Stimulated activated CD4-positive, alpha-beta T cell treated with anti-CD3 and anti-CD28 coated beads, Interleukin-1b, Interleukin-23, amount 100 ng/mL, for 48 hours (primary cell): ENCODE data around the gene PIK3R1.

ENCODE experiments used
- DNase-seq: peaks from one replicate; pipeline ENCODE4 v3.0.0-alpha.2; 2020

Gene PIK3R1

DNA sequence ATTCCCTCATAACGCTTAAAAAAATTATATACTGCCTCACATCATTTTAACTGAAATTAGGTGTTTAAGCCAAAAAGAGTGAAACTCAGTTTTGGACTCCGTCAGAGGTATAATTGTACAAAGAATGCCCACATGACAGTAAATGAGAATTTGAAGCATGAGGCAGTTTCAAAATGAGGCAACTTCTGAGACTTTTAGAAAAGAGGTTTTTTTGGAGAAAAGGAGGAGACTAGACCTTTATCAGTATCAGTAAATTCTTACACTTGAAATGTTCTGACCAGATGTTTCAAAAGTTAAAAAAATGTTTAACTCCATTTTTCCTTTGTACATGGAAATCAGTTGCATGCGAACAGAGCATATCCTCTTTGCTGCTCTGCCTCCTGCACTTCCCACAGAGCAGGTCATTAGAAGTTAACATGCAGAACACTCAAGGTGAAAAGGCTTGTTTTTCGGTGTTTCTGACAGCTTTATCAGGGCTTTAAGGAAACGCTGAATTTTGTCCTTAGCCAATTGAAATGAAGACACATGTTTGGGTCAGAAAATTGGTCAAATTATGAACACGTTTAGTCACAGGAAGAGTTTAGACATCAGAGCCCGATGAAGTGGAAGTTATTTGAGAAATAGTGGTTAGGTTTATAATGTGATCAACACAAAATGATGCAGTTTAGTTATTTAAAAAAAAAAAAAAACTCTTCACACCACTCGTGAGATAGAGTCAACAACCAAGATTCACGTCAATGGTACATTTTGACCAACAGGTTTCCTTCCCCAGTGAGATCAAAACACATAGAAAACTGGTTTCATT lies 59.5 kb downstream of the PIK3R1 start:
- DNase-seq, result no peak

DNA sequence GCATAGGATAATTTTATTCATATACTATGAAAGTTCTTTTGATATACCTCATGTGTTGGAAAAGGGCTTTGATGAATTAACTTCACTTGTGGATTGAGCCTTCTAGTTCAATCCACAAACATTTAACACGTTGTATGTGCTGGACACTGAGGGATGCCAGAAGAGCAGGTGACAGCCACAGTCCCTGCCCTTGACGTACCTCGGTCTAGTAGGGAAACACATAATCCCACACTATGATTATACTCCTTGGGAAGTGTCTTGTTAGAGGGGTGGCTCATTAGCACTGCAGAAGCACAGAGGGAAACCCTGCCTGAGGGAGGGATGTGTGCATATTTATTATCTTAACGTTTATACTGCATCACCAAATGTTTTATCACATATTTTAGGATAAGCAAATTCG lies 61.2 kb downstream of the PIK3R1 start:
- no peak for DNase-seq

DNA sequence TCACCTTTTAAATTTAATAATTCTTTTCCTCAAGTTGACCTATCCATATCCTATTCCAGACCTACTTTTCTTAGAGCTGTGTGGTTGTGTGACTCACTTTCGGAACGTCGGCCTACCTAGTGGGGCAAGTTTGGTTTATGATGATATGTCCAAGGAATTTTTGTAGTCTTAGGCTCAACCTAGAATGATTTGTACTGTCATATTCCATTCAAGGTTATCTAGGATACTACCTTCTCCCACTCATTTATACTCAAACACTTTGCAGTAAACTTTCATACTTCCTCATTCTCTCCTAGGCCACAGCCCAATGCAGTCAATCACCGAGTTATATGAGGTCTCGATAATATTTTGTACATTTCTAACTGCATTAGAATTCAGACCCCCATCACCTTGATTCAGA lies 61.9 kb downstream of the PIK3R1 start:
- DNase-seq, result no peak

DNA sequence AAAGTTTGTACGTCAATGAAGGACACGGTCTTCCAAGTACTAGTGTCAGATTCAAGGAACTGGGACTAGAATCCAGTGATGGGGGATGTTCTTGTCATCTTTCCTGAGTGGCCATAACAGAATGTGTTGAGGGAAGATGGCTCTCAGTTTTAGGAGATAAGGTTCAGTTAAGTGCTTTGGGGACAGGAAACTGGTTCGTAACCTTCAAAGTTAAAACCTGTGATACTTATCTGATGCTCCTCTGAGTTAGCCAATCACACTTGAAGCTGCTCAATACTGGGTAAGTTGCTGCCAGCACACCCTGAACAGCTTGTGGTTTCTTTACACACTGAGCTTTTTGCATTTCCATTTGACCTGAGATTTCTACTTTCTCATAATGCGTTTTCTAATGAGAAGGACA lies 64.4 kb downstream of the PIK3R1 start:
- DNase-seq, result peak; percentile 47

DNA sequence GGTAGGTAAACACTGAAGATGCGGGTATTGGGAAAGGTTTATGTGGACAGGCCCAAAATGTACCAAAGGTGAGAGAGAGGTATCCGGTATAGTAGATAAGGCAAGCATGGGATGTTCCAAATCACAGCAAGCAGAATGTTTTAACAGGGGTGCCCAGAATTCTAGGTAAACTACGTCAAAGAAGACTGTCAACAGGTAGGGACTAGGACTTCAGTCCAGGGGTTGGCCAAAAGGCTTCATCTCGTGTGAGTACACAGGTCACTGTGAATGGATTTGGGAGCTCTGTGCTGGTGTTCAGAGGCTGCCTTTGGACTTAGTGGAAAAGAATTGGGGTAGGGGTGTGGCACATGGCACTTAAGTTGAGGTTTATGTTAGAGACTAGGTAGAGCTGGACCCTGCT lies 66.4 kb downstream of the PIK3R1 start:
- DNase-seq, result no peak

DNA sequence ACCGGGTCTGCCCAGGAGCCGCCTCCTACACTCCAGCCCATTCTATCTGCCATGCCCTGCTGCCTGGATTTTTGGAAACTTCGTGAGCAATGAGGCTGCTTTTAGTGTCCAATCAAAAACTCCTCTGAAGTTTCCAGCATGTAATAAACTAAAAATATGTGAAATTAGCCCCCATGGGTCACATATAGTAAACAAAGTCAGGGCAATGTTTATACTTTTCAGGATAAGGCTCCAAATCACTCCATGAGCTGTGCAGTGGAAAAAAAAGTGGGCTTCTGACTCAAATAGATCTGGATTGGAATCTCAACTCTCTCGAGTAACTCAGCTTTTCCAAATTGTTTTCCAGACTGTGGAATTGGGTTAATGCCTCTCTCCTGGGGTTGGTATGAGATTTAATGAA lies 68.2 kb downstream of the PIK3R1 start:
- DNase-seq, result no peak

DNA sequence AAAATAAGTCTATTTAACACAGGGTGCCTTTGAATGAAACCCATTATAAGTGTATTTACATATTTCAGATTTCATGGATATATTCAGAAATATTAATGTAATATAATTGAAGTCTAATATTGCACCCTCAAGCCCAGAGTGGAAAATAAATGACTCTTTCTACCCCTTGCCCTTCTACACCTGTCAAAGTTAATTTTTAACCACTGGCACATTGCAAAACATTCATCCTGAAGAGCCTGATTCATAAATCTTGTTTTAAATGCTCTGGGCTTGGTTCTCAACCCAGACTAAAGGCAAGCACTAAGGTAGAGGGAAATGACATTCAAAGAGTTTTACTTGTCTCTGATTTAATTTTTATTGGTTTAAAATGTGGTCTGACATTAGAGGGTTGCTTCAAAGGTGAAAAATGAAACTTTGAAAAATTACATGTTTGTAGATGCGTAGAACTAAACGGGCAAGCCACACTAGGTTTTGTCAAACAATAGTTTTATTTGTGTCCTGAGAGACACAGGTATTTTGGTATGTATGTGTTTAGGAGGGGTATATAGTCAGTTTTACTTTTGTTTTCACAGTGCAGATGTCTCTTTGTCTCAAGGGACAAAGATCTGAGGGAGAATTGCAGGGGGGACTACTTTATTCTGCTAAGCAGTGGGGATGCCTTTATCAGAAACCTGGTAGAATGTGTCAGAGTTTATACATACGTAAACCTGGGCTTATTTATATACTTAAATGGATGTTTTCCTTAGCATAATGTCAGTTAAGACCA lies 69.7 kb downstream of the PIK3R1 start:
- DNase-seq, result no peak

DNA sequence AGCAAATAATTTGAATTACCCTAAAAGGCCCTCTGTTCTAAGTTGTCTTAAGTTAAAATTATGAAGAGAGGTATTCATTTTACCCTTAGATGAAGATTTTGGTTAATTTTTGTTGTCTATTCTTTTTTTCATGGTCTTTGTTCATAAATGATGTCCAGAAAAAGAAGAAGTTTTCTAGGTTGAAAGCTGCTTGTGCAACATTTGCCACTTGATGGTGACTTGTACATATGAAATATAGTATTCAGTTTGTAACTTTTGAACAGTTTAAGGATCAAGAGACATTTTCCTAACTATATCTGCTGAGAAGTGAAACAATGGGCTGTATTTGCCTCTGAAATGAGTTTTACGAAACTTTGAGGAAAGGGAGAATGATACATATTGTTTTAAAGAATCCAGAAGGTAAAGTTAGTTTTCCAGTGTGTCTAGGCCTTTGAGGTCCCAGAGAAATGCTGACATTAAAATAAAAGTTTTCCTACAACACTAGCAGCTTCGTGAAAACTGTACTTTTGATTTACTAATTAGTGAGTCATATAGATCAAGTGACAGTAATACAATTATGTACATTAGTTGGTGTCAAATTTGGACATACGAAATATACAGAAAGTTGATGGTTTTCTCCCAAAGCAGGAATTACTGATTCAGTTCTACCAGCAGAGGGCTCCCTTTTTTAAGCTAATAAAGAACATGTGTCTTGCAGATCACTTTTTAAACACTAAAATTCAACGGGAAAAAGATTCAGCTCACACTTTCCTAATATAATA lies 70.5 kb downstream of the PIK3R1 start:
- DNase-seq, result no peak

DNA sequence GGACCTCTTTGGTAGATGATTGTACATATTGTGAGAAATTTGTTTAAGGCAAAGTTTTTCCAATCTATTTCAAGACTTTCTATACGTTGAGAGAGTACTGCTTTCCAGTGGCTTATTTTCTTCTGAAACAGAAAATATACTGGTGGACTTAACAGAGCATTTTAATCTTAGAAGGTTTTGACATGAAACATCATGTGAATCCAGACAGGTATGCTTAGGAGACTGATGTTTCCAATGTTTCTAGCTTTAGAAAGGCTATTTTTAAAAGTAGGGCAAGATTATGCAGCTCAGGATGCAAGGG lies 71.0 kb downstream of the PIK3R1 start:
- no peak for DNase-seq

DNA sequence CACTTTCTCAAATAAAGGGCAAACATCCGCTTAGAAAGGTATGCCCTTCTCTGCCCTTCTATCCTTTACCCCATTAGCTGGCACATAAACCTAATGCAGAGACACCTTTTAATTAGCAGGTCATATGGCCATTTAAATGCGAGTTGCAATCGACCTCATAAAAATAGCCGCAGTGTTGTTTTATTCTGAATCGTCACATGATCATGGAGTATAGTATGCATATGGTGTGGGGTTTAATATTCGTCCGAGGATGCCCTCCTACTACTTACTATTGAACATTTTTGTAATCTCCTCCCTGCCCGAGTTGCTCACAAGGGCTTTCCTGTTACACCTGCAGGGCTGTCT lies 72.0 kb downstream of the PIK3R1 start:
- no peak for DNase-seq

DNA sequence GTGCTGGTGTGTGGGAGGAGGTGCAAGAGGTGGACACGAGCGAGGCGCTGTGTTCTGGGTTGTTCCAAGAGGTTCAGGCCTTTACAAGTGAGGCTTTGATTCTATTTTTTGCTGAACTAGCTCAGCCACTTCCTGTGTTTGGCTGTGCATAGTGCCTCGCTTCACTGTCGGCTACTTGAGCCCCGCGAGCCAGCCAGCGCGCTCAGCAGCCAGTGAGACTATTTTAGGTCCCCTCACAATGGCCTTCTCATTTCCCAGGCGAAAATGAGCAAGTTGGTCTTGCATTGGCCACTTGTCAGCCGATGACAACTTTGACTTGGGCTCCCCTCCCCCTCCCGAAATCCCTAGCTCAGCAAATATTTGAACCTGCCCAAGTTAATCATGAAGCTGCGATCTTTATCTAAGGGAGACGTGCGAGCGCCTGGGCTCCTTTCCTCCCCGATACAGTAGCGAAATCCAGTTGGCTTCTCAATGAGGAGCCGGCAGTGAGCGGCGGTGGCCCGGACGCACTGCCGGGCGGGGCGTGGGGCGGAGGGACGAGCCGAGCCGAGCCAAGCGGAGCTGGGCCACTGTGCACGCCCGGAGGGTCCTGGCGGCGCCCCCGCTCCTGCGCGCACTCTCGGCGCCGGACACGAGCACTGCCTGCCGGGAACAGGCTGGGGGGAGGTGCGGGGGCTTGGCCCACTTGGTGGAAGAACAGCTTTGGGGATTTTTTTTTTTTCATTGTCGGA lies 72.6 kb downstream of the PIK3R1 start:
- peak; percentile 28 for DNase-seq

DNA sequence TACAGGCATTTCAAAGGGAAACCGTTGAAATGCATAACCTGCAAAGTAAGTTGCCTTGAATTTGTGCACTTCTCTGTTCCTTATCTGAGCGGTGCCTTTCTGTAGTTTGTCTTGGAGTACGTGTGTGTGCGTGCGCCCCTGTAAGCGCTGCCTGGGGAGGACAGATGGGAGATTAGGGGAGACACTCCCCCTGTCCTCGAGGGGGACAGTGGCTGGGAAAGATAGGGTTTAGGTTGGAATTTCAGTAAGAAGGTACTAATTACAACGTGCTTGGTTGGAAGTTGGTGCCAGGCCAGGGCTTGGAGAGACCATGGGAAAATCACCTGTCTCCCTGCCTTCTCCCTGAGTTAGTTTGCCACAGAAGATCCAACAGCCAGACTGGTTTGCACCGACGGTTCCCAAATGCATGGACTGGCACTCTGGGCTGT lies 73.2 kb downstream of the PIK3R1 start:
- no peak for DNase-seq

DNA sequence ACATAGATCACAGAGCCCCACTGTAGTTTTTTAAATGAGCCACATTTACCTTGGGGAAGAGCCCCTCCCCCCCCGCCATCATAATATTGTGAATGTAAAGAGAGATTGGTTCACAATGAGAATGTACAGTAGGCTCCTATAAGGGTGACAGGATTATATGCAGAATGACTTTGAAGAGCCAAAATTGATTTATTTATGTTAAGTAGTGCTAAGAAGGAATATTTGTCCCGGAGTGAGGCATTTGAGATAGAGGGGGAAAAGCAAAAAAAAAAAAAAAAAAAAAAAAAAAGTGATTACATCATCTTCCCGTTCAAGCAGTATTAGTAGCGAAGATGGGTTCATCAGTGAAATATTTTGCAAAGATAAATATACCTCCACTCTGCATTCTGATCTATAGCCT lies 73.9 kb downstream of the PIK3R1 start:
- DNase-seq, result no peak

DNA sequence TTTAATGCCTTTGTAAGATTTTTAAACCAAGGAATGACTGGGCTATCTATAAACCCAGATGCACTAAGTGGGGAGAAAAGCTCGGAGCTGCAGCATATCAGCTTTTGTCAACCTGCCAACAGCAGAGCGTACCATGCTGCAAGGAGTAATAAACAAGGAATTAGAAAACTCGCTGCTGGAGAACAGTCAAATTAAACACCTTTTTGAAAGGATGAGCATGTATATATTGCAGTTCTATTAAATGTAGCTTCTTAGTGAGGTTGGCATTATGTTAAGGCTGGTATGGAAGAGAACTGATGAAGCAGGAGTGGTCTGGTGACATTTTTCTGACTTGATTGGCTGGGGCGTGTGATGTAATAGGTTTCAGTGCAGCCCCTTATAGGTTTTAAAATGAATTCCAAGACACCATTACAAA lies 74.7 kb downstream of the PIK3R1 start:
- DNase-seq, result no peak

DNA sequence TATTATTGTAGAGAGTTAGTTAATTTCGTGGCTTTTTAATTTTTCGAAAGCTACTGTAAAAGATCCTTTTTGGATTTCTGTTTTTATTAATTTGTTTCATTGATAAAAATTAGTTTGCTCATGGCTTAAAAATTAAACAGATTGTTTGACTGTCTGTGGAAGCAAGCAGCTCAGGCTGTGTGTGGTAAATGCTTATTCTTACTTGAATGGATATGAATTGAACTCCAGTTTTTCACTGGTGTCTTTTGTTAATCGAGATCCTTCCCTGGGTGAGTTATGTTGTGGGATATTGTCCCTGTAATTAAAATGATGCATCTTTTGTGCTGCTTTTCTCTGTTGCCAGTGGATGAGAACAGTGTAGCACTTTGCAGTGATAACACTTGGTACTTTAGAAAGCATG lies 75.3 kb downstream of the PIK3R1 start:
- DNase-seq, result no peak

DNA sequence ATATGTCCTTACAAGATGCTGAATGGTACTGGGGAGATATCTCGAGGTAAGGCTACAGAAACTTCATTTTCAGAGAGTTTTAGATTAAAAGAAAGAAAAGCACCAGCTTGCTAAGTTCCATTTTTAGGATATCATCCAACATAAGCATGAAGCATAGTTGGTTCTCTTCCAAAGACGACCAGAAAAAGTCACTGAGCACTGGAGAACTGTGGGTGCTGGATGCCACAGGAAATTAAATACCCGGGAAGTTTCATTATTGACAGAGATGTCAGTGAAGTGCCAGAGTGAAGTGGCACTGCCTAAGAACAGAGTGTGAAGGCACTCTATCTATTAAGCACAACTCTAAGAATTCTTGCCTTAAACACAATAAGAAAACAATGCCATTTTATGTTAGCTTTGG lies 76.8 kb downstream of the PIK3R1 start:
- no peak for DNase-seq

DNA sequence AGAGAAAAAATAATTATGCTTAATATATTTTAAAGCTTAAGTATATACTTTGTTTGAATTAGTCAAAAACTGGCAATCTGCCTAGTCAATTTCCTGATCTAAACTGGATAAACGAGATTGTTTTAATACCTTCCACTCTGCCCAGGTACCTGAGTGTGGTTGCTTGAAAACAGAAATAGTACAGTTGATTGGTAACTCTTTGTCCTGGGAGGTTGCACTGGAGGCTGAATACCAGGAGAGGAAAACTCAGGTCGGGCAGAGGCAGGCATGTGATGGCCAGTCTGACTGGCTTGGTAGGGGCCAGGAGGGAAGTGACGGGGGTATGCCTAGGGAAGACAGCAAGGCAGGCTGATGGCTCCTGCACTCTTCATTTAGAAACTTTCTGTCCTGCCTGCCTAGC lies 80.2 kb downstream of the PIK3R1 start:
- DNase-seq, result no peak

DNA sequence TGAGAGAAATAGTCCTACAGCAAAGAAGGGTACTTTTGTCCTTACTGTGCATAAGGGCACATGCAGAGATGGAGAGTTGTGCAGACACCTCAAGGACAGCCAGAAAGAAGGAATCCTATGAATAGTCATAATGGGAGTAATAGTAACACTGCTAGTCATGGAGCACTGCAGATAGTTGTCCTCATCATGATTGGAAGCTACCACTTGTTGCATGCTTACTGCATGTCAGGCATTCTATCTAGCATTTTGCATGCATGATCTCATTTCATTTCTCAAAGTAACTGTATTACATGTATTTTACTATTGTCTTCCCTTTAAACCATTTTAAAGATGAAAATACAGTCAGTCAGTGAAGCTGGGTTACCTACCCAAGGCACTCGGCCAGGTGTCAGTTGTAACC lies 81.3 kb downstream of the PIK3R1 start:
- DNase-seq, result no peak

DNA sequence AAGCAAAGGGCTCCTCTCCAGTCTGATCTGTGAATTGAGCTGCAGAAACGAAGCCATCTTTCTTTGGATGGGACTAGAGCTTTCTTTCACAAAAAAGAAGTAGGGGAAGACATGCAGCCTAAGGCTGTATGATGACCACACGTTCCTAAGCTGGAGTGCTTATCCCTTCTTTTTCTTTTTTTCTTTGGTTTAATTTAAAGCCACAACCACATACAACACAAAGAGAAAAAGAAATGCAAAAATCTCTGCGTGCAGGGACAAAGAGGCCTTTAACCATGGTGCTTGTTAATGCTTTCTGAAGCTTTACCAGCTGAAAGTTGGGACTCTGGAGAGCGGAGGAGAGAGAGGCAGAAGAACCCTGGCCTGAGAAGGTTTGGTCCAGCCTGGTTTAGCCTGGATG lies 82.1 kb downstream of the PIK3R1 start:
- no peak for DNase-seq

DNA sequence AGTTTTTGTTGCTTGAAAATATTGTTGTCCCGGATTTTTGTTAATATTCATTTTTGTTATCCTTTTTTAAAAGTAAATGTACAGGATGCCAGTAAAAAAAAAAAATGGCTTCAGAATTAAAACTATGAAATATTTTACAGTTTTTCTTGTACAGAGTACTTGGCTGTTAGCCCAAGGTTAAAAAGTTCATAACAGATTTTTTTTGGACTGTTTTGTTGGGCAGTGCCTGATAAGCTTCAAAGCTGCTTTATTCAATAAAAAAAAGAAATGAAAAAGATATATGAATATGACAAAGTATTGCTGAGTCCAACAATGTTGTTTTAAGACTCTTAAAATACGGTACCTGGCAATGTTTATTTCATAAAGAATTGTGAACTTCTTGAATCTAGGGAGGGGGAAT lies 82.9 kb downstream of the PIK3R1 start:
- no peak for DNase-seq

DNA sequence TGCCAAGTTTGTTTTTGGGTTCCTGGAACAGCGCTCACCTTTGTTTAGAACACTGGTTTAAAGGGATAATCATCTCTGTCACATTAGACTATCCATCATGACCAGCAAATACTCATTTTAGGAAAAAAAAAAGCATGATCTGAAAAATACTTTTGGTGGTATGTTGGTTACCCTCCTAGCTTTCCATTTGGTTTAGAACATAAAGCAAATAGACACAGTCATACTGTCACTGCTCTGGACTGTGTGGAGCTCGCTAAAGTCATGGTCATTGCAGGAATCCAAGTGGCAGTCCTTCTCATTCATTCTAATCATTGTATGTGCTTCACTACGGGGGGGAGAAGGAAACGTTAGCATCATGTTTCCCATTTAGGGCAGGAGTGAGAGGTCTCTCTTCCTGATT lies 83.5 kb downstream of the PIK3R1 start:
- no peak for DNase-seq

DNA sequence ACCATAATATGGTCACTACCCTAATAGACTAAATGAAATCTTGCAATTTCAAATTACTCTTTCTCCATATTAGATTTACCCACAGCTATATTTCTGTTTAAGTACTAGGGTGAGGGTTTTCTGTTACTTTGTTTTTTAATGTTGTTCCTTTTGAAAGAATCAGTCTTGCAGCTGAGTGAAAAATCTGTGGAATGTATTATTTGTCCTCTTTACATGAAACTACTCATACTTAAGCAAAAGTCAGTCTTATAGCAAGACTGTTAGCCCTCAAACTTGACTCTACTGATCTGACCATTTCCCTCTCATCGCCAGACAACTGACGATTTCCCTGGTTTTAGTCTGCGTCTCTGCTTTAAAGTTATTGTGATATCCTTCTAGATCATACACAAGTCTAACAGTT lies 84.0 kb downstream of the PIK3R1 start:
- no peak for DNase-seq

DNA sequence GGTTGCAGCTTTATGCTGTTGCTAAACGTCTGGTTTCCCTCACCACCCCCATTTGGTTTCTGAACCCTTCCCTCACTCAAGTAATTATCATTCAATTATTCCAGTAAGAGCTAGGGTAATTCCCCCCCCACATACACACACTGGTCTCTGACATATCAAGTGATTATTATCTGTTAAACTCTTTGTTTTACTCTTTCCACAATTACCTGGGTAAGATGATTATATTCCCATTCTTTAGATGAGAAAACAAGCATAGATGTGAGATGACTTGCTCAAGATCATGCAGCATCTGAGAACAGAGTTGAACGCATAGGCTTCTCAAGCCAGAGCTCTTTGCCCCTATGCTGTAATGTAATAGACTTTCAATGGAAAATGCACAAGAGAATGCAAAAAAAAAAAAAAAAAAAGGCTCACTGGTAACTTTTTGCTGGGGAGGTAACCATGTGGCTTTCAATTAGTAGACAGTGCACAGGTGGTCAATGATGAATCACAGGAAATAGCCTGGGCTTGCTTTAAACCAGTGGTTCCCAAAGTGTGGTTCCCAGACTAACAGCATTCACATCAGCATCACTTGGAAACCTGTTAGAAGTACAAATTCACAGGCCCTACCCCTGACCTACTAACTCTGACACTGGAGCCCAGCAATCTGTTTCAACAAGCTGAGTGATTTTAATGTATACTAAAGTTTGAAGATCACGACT lies 87.6 kb downstream of the PIK3R1 start:
- no peak for DNase-seq
